Astrocyte (in vitro differentiated cells and primary cell): ENCODE data around the gene BFSP2. TPM values are rescaled to one million over a fixed set of nuclear protein-coding genes. Genes with fewer than 3 reads are reported as not detected.

Experiments
- DNase-seq: peaks from one replicate; pipeline ENCODE4 v3.0.0-alpha.2; 2010; ENCODE audit warnings: low read depth
- FAIRE-seq: peaks from 2 replicates; lab custom pipeline; 2011; peaks lifted over from hg19 to GRCh38; lab: Jason Lieb, UNC
- H2AFZ ChIP-seq: 2 replicates; pipeline ENCODE4 v1.6.0; 2012; ENCODE audit warnings: low read depth, low read length, inconsistent platforms
- H3K27ac ChIP-seq: 2 replicates; pipeline ENCODE4 v1.5.1; 2011; ENCODE audit warnings: low read depth, low read length, inconsistent platforms
- H3K27me3 ChIP-seq: 2 replicates; pipeline ENCODE4 v1.6.0; 2011; ENCODE audit warnings: low read length, inconsistent platforms; ENCODE audit not compliant: insufficient read depth
- H3K36me3 ChIP-seq: 2 replicates; pipeline ENCODE4 v1.5.1; 2011; ENCODE audit warnings: low read length, inconsistent platforms; ENCODE audit not compliant: insufficient read depth
- H3K4me1 ChIP-seq: 2 replicates; pipeline ENCODE4 v1.5.1; 2011; ENCODE audit warnings: low read length, inconsistent platforms; ENCODE audit not compliant: insufficient read depth
- H3K4me2 ChIP-seq: 2 replicates; pipeline ENCODE4 v1.6.0; 2012; ENCODE audit warnings: low read length, inconsistent platforms
- H3K4me3 ChIP-seq: 2 replicates; pipeline ENCODE4 v1.5.1; 2011; ENCODE audit warnings: low read depth, mild to moderate bottlenecking, low read length, inconsistent platforms; ENCODE audit not compliant: insufficient read depth
- H3K79me2 ChIP-seq: 2 replicates; pipeline ENCODE4 v1.6.0; 2012; ENCODE audit warnings: mild to moderate bottlenecking, low read length, inconsistent platforms; ENCODE audit not compliant: insufficient read depth
- H3K9ac ChIP-seq: 2 replicates; pipeline ENCODE4 v1.6.0; 2012; ENCODE audit warnings: mild to moderate bottlenecking, low read length, inconsistent platforms
- H3K9me3 ChIP-seq: 2 replicates; pipeline ENCODE4 v1.5.1; 2012; ENCODE audit warnings: low read depth, mild to moderate bottlenecking, low read length, inconsistent platforms; ENCODE audit not compliant: insufficient read depth
- H4K20me1 ChIP-seq: 2 replicates; pipeline ENCODE4 v1.6.0; 2012; ENCODE audit warnings: low read length, inconsistent platforms; ENCODE audit not compliant: insufficient read depth
- H3K27ac Mint-ChIP-seq: one replicate; pipeline ENCODE4 v1.8.0; 2021; ENCODE audit warnings: mild to moderate bottlenecking, mixed read lengths; ENCODE audit not compliant: unreplicated experiment
- H3K27me3 Mint-ChIP-seq: one replicate; pipeline ENCODE4 v1.8.0; 2021; ENCODE audit warnings: low read depth, mixed read lengths; ENCODE audit not compliant: unreplicated experiment
- H3K36me3 Mint-ChIP-seq: one replicate; pipeline ENCODE4 v1.8.0; 2021; ENCODE audit warnings: low read depth, mixed read lengths; ENCODE audit not compliant: unreplicated experiment
- H3K4me1 Mint-ChIP-seq: one replicate; pipeline ENCODE4 v1.8.0; 2021; ENCODE audit warnings: low read depth, mixed read lengths; ENCODE audit not compliant: unreplicated experiment
- H3K4me3 Mint-ChIP-seq: one replicate; pipeline ENCODE4 v1.8.0; 2021; ENCODE audit warnings: mild to moderate bottlenecking, moderate library complexity, mixed read lengths; ENCODE audit not compliant: unreplicated experiment
- H3K9me3 Mint-ChIP-seq: one replicate; pipeline ENCODE4 v1.8.0; 2021; ENCODE audit warnings: mild to moderate bottlenecking, mixed read lengths; ENCODE audit not compliant: unreplicated experiment
- CTCF ChIP-seq: IDR thresholded peaks from 2 replicates; pipeline ENCODE4 v1.5.1; 2011; ENCODE audit warnings: low read depth, mild to moderate bottlenecking, inconsistent platforms, low read length, moderate library complexity; ENCODE audit not compliant: insufficient read depth
- EZH2 ChIP-seq: IDR thresholded peaks from 2 replicates; pipeline ENCODE4 v1.6.1; 2012; ENCODE audit warnings: mild to moderate bottlenecking, low read length, inconsistent platforms; ENCODE audit not compliant: insufficient read depth
- total RNA-seq: library from RNA; stranded (reverse); gene quantifications from 2 replicates; pipeline ENCODE4 v1.2.1, GENCODE V29; 2021

The BFSP2 gene
- total RNA-seq, 1 donor from 2014 or later: not detected

- Histone ChIP-seq H3K4me3 (no peak overlapping the region), H4K20me1 (no peaks in the 10 kb centered on the region), H3K36me3 (no peaks in the 10 kb centered on the region), H3K9ac (no peak overlapping the region), H2AFZ (no peak overlapping the region), H3K4me2 (no peak overlapping the region), H3K9me3 (no peaks in the 10 kb centered on the region), H3K4me1 (no peaks in the 10 kb centered on the region), H3K27me3 (no peaks in the 10 kb centered on the region), H3K27ac (no peak overlapping the region), H3K79me2 (no peaks in the 10 kb centered on the region)
- DNase-seq (no peak), FAIRE-seq (no peak)
- Mint-ChIP-seq H3K27ac (no peak overlapping the region), H3K4me3 (peak overlapping the region; percentile 43), H3K27me3 (no peaks in the 10 kb centered on the region), H3K4me1 (peaks cover 8% of the 10 kb centered on the region), H3K9me3 (no peaks in the 10 kb centered on the region), H3K36me3 (no peaks in the 10 kb centered on the region)
- no peak for TF ChIP-seq CTCF
- no peak for TF ChIP-seq EZH2
These were observed 61.0 kb downstream of the BFSP2 start for GRCh38 chr3:133460809-133461208.

- Histone ChIP-seq H3K9ac (no peak overlapping the region), H3K27me3 (no peaks in the 10 kb centered on the region), H2AFZ (no peak overlapping the region), H3K4me3 (no peak overlapping the region), H3K79me2 (no peaks in the 10 kb centered on the region), H3K4me1 (no peaks in the 10 kb centered on the region), H4K20me1 (no peaks in the 10 kb centered on the region), H3K4me2 (no peak overlapping the region), H3K36me3 (no peaks in the 10 kb centered on the region), H3K27ac (no peak overlapping the region), H3K9me3 (no peaks in the 10 kb centered on the region)
- Mint-ChIP-seq H3K4me3 (no peak overlapping the region), H3K27me3 (no peaks in the 10 kb centered on the region), H3K36me3 (no peaks in the 10 kb centered on the region), H3K4me1 (peaks cover 8% of the 10 kb centered on the region), H3K9me3 (no peaks in the 10 kb centered on the region), H3K27ac (no peak overlapping the region)
- DNase-seq (no peak), FAIRE-seq (no peak)
- TF ChIP-seq EZH2 (no peak), CTCF (no peak)
These were observed 61.4 kb downstream of the BFSP2 start for GRCh38 chr3:133461291-133461690.

- Histone ChIP-seq H3K9me3 (no peaks in the 10 kb centered on the region), H3K4me1 (no peaks in the 10 kb centered on the region), H3K9ac (no peak overlapping the region), H3K27ac (no peak overlapping the region), H3K4me3 (no peak overlapping the region), H3K4me2 (no peak overlapping the region), H3K79me2 (no peaks in the 10 kb centered on the region), H4K20me1 (no peaks in the 10 kb centered on the region), H3K27me3 (no peaks in the 10 kb centered on the region), H3K36me3 (no peaks in the 10 kb centered on the region), H2AFZ (no peak overlapping the region)
- no peak for TF ChIP-seq EZH2
- TF ChIP-seq CTCF: no peak
- H3K36me3 Mint-ChIP-seq: no peaks in the 10 kb centered on the region
- H3K27me3 Mint-ChIP-seq: no peaks in the 10 kb centered on the region
- FAIRE-seq: no peak
- H3K27ac Mint-ChIP-seq: no peak overlapping the region
- H3K9me3 Mint-ChIP-seq: no peaks in the 10 kb centered on the region
- H3K4me3 Mint-ChIP-seq: no peak overlapping the region
- H3K4me1 Mint-ChIP-seq: peaks cover 8% of the 10 kb centered on the region
- no peak for DNase-seq
These were observed 63.5 kb downstream of the BFSP2 start for GRCh38 chr3:133463347-133463860.
